HL-60 (cell line): ENCODE results near the gene TMOD3.

Experiments used
- DNase-seq, 2 experiments: peaks; one replicate each; pipeline ENCODE4 v3.0.0-alpha.2; 2010 to 2020; ENCODE audit warnings: low read depth in 1 of 2, low spot score in 1 of 2
- H3K27ac ChIP-seq: fragments of 250-450 bp; sonication (Bioruptor Pico); replicated peaks from 2 replicates; pipeline ENCODE4 v1.5.1; 2020; ENCODE audit warnings: mild to moderate bottlenecking, moderate library complexity
- H3K27me3 ChIP-seq: fragments of 250-450 bp; sonication (Bioruptor Pico); 2 replicates; pipeline ENCODE4 v1.5.1; 2021; ENCODE audit warnings: mild to moderate bottlenecking, moderate library complexity; ENCODE audit not compliant: insufficient read depth, poor library complexity, severe bottlenecking
- H3K4me3 ChIP-seq: replicated peaks from 2 replicates; pipeline ENCODE4 v1.5.1; 2011; ENCODE audit warnings: mild to moderate bottlenecking, control low read depth, low read length; ENCODE audit not compliant: insufficient read depth
- CTCF ChIP-seq: IDR thresholded peaks from one replicate; pipeline ENCODE4 v1.5.1; 2011; ENCODE audit warnings: low read length, control low read depth, inconsistent platforms; ENCODE audit not compliant: insufficient read depth
- GABPA ChIP-seq: IDR thresholded peaks from 2 replicates; pipeline ENCODE4 v1.6.1; 2012; ENCODE audit warnings: low read depth
- POLR2AphosphoS5 ChIP-seq: IDR thresholded peaks from 2 replicates; pipeline ENCODE4 v1.6.1; 2012; ENCODE audit warnings: low read depth
- SPI1 ChIP-seq: IDR thresholded peaks from 2 replicates; pipeline ENCODE4 v1.6.1; 2012; ENCODE audit warnings: low read depth, mild to moderate bottlenecking, borderline replicate concordance
- TF ChIP-seq, protein P1 (sequence below): IDR thresholded peaks from 2 replicates; pipeline ENCODE4 v1.6.1; 2012; ENCODE audit warnings: low read depth; ENCODE audit not compliant: insufficient replicate concordance

Gene TMOD3

DNA sequence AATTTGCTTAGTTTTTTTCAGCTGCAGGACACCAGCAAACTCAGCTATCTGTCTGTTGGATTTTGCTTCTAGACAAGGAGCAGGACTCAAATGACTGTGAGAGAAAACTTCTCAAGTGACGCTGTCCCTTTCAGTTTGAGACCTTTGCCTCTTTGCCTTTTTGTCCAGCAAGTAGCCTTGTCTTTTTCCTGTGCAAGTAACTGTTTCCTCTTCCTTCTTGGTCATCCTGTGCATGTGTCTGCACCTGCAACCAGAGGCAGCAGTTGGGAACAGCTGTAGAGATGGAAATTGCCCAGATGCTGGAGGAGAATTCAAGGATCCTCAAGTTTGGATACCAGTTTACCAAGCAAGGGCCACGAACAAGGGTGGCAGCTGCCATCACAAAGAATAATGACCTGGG lies 23.3 kb upstream of the TMOD3 start:
- H3K4me3 ChIP-seq, result no peak overlapping the region
- no peaks in the 10 kb centered on the region for H3K27me3 ChIP-seq
- DNase-seq, result no peak
- TF ChIP-seq POLR2AphosphoS5, result no peak
- no peak overlapping the region for H3K27ac ChIP-seq

GRCh38 chr15:51809457-51809856 lies 20.0 kb upstream of the TMOD3 start:
- H3K4me3 ChIP-seq, result no peak overlapping the region
- DNase-seq, result no peak
- TF ChIP-seq GABPA (no peak), POLR2AphosphoS5 (no peak), SPI1 (no peak), CTCF (no peak)
- TF ChIP-seq, protein P1, sequence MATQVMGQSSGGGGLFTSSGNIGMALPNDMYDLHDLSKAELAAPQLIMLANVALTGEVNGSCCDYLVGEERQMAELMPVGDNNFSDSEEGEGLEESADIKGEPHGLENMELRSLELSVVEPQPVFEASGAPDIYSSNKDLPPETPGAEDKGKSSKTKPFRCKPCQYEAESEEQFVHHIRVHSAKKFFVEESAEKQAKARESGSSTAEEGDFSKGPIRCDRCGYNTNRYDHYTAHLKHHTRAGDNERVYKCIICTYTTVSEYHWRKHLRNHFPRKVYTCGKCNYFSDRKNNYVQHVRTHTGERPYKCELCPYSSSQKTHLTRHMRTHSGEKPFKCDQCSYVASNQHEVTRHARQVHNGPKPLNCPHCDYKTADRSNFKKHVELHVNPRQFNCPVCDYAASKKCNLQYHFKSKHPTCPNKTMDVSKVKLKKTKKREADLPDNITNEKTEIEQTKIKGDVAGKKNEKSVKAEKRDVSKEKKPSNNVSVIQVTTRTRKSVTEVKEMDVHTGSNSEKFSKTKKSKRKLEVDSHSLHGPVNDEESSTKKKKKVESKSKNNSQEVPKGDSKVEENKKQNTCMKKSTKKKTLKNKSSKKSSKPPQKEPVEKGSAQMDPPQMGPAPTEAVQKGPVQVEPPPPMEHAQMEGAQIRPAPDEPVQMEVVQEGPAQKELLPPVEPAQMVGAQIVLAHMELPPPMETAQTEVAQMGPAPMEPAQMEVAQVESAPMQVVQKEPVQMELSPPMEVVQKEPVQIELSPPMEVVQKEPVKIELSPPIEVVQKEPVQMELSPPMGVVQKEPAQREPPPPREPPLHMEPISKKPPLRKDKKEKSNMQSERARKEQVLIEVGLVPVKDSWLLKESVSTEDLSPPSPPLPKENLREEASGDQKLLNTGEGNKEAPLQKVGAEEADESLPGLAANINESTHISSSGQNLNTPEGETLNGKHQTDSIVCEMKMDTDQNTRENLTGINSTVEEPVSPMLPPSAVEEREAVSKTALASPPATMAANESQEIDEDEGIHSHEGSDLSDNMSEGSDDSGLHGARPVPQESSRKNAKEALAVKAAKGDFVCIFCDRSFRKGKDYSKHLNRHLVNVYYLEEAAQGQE, result no peak
- H3K27ac ChIP-seq, result no peak overlapping the region
- no peaks in the 10 kb centered on the region for H3K27me3 ChIP-seq

DNA sequence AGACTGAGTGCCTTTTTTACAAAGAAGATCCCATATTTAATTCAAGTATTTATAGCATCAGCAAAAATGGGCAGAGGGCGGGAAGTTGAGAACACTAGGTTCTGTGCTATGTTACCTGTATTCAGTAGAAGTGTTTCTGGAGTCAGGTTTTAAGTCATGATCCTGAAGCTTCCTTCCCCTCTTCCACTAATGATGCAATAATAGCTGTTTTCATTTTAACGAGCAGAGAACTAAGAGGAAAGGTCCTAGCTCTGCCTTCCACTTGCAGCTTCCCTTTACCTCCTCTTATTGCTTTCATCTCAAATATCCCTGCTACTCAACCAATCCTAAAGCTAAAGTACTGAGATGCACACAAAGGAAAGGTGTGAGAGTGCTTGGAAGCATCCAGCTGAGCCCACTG lies 16.9 kb upstream of the TMOD3 start:
- no peak for DNase-seq
- no peak overlapping the region for H3K4me3 ChIP-seq
- no peak for TF ChIP-seq GABPA
- TF ChIP-seq POLR2AphosphoS5, result no peak
- TF ChIP-seq, protein P1, result no peak
- no peak for TF ChIP-seq SPI1
- no peak for TF ChIP-seq CTCF
- no peak overlapping the region for H3K27ac ChIP-seq
- no peaks in the 10 kb centered on the region for H3K27me3 ChIP-seq

DNA sequence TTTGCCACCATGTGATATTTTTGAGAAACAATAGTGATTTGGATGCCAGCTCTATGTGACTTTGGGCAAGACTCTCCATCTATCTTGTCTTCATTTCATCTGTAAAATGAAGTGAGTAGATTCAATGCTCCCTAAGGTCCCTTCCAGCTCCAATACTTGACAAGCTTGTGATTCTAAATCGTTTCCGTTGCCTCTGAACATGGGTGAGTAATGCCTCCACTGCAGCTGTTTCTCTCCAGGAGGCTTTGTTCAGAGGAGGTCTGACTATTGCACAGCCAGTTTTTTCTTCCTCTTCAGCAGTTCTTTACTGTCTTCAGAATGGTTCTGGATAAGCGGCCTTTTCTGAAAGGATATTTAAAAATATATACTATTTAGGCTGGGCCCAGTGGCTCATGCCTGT lies 14.8 kb upstream of the TMOD3 start:
- Histone ChIP-seq H3K27me3 (no peaks in the 10 kb centered on the region), H3K27ac (no peak overlapping the region), H3K4me3 (no peak overlapping the region)
- TF ChIP-seq SPI1 (no peak), POLR2AphosphoS5 (no peak), CTCF (no peak), GABPA (no peak)
- TF ChIP-seq, protein P1, result no peak
- no peak for DNase-seq
